ENCODE measurements around the gene OSGIN1.

The OSGIN1 gene

GRCh38 chr16:84007520-84007919, 54.5 kb downstream of the OSGIN1 start:
- DNase-seq: no peak

- no peak for DNase-seq
Measured at GRCh38 chr16:84007965-84008364, 54.9 kb downstream of the OSGIN1 start.

- DNase-seq: no peak
Measured at GRCh38 chr16:84009282-84009681, 56.2 kb downstream of the OSGIN1 start.

GRCh38 chr16:84013787-84014569, 60.9 kb downstream of the OSGIN1 start:
- no peak for DNase-seq

- no peak for DNase-seq
Measured at GRCh38 chr16:84014570-84015327, 61.7 kb downstream of the OSGIN1 start.

- DNase-seq: no peak
Measured at GRCh38 chr16:84015399-84015798, 62.4 kb downstream of the OSGIN1 start.
